Pulmonary artery endothelial cell (primary cell): ENCODE measurements around the gene PAPPA. TPM values are rescaled to one million over a fixed set of nuclear protein-coding genes. Genes with fewer than 3 reads are reported as not detected.

Source experiments
- DNase-seq: peaks from one replicate; pipeline ENCODE4 v3.0.0-alpha.2; 2011; ENCODE audit warnings: low read depth, low spot score
- total RNA-seq: library from RNA; depleted of rRNA; stranded (reverse); fragments of >200 nt; gene quantifications from 2 replicates; pipeline ENCODE4 v1.2.3, GENCODE V29; 2014

PAPPA gene
- total RNA-seq, 1 donor from 2014 or later = under 0.01 TPM

- DNase-seq = no peak
Observed at GRCh38 chr9:116342941-116343340, 189.3 kb downstream of the PAPPA start.

GRCh38 chr9:116344416-116344815 is 190.8 kb downstream of the PAPPA start:
- no peak for DNase-seq

GRCh38 chr9:116345393-116345792 is 191.8 kb downstream of the PAPPA start:
- no peak for DNase-seq

GRCh38 chr9:116345817-116346216 is 192.2 kb downstream of the PAPPA start:
- DNase-seq = no peak

- no peak for DNase-seq
Observed at GRCh38 chr9:116349684-116350083, 196.1 kb downstream of the PAPPA start.

- no peak for DNase-seq
Observed at GRCh38 chr9:116350213-116350612, 196.6 kb downstream of the PAPPA start.

- no peak for DNase-seq
Observed at GRCh38 chr9:116352958-116353357, 199.4 kb downstream of the PAPPA start.

GRCh38 chr9:116355153-116355921 is 201.7 kb downstream of the PAPPA start:
- no peak for DNase-seq

GRCh38 chr9:116358251-116358650 is 204.7 kb downstream of the PAPPA start:
- DNase-seq = no peak

GRCh38 chr9:116360016-116360415 is 206.4 kb downstream of the PAPPA start:
- no peak for DNase-seq

- no peak for DNase-seq
Observed at GRCh38 chr9:116360989-116361388, 207.4 kb downstream of the PAPPA start.

GRCh38 chr9:116361547-116361946 is 208.0 kb downstream of the PAPPA start:
- no peak for DNase-seq

GRCh38 chr9:116362493-116362892 is 208.9 kb downstream of the PAPPA start:
- no peak for DNase-seq

- DNase-seq = no peak
Observed at GRCh38 chr9:116365056-116365471, 211.5 kb downstream of the PAPPA start.

GRCh38 chr9:116366241-116366640 is 212.7 kb downstream of the PAPPA start:
- no peak for DNase-seq

- DNase-seq = no peak
Observed at GRCh38 chr9:116368680-116369079, 215.1 kb downstream of the PAPPA start.

GRCh38 chr9:116369706-116370105 is 216.1 kb downstream of the PAPPA start:
- DNase-seq = no peak

GRCh38 chr9:116370556-116370955 is 217.0 kb downstream of the PAPPA start:
- DNase-seq = no peak

- DNase-seq = no peak
Observed at GRCh38 chr9:116372081-116372673, 218.6 kb downstream of the PAPPA start.

GRCh38 chr9:116372786-116373185 is 219.2 kb downstream of the PAPPA start:
- DNase-seq = no peak

- no peak for DNase-seq
Observed at GRCh38 chr9:116377179-116377798, 223.7 kb downstream of the PAPPA start.

- DNase-seq = no peak
Observed at GRCh38 chr9:116378873-116379272, 225.3 kb downstream of the PAPPA start.

GRCh38 chr9:116379821-116380220 is 226.2 kb downstream of the PAPPA start:
- no peak for DNase-seq
